NCI-H1417 treated with DMSO at 0.1 percent for 48 hours (cell line): ENCODE measurements around the gene PRR5L.

ENCODE experiments used
- DNase-seq: peaks from one replicate; lab custom pipeline; 2025; lab: John Stamatoyannopoulos, UW

The PRR5L gene

GRCh38 chr11:36295926-36296325 is at the start of gene PRR5L:
Gene PRR5L (plus strand): TSS chr11:36296288. CDS start chr11:36401122, 104,834 bp downstream.
- no peak for DNase-seq

GRCh38 chr11:36247493-36247892 is 48.6 kb upstream of the PRR5L start:
- DNase-seq = no peak

- no peak for DNase-seq
Observed at GRCh38 chr11:36248436-36248835, 47.7 kb upstream of the PRR5L start.

GRCh38 chr11:36249246-36249645 is 46.8 kb upstream of the PRR5L start:
- DNase-seq = no peak

GRCh38 chr11:36251823-36252222 is 44.3 kb upstream of the PRR5L start:
- no peak for DNase-seq

DNA sequence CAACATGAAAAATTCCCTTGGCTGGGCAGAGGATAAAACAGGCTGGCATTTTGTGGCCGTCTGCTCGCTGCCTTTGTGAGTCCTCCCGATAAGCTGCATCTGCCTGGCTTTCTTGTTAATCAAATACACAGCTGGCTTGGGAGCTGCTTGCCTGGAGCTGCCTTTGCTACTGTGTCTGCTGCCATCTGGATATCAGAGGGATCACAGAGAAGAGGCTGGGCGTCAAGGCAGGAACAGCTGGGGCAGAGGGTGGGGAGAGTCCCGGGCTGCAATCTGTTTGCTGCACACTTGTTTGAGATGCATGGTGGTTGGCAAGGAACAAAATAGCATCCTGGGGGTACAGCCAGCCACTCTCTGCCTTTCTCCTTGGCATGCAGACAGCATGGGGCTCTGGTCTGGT is 42.9 kb upstream of the PRR5L start:
- no peak for DNase-seq

DNA sequence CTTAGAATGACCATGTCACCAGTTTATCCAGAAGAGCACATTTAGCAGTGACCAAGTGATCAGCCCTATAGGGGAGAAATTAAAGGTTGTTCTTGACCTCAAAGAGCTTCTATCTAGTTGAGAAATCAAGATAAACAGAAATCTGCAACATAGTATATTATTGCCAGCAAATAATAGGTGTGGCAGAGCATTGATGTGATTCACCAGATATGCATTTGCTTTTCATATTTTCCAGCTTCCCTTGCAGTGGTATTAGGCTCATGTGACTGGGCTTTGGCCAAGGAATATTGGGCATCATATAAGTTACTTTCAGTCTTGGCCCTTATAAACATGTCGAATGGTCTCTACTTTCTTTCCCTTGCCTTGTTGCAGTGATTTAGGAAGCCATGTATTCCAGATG is 41.4 kb upstream of the PRR5L start:
- no peak for DNase-seq

DNA sequence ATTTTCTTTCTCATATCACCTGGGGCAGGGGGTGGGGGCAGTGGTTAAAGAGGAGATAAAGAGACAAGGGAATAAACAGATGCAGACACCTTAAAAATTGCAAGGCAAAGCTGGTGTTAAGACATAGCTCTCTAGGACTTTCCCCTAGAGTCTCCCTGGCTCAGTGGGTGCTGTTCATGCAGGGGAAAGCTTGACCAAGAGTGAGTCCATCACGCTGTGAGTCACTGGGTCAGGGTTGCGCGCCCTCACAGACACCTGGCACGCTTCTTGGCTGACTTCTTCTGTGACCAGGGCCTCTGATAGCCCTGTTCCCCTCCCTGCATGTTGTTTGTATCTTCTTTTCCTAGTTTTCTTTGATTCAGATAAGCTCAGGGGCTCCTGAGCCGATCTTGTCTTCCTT is 38.7 kb upstream of the PRR5L start:
- DNase-seq = no peak

DNA sequence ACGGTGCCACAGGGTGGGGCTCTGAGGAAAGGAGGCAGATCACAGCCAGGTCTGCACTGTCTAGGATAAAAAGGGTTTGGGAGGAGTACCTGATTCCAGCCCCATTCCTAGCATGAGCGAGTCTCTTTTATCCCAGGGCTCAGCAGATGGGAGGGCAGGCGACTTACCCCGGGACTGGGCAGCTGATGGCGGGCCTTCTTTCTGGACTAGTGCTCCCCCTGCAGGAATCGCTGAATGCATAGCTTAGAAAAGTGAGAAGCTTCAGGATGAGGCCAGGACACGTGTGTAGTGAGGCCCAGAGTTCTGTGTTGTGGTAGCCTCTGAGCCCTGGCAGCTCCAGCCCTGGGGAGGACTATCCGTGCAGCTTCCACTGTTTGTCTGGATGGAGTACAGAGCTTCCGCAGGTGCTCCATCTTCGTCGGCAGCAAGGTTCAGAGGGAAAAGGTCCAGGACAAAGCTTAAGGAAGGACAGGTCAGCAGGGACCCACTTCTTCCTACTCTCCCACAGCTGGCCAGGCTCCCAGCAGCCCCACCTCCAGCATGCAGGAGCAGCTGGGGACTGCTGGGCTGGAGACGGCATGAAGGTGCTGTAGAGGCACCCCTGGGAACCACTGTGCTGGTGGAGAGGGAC is 37.2 kb upstream of the PRR5L start:
- DNase-seq = no peak

GRCh38 chr11:36261094-36261493 is 35.0 kb upstream of the PRR5L start:
- no peak for DNase-seq

- no peak for DNase-seq
Observed at GRCh38 chr11:36264011-36264972, 31.8 kb upstream of the PRR5L start.

- DNase-seq = no peak
Observed at GRCh38 chr11:36264973-36265344, 31.1 kb upstream of the PRR5L start.

DNA sequence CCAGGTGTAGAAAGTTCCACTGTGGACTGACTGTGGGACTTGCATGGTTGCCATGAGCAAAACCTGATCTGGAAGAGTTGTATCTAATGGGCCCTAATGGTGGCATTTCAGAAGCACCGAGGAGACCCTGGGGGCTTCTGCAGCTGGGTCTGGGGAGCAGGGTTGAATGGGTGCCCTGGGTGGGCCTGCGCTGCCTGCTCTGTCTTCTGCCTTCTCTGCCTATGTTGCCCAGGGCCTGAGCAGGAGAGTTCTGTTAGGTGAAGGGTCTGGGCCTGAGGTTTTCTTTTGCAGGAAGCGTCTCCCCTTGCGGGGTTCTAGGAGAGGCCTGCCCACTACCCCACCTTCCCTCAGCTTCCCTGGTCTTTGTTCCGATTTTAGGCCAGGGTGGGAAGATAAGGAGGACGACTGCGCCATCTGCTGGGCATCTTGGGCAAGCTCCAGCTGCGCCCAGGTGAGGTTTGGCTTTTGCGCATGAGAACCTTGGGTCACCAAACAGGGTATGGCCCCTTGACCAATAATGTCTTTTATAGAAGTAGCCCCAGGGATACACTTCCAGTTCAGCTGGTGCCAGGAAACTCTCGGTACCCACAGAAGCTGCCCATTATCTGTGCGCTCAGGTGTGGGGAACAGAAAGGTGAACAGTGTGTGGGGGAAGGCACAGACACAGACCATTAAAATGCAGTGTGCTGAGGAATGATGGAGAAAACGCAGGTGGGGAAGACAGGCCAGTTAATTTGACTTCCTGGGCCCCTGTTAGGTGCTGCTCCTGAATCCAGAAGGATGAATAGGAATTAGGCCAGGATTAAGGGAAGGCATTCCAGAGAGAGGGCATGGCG is 30.1 kb upstream of the PRR5L start:
- DNase-seq = peak; percentile 13

GRCh38 chr11:36266767-36267166 is 29.3 kb upstream of the PRR5L start:
- DNase-seq = no peak

- DNase-seq = no peak
Observed at GRCh38 chr11:36268337-36268985, 27.6 kb upstream of the PRR5L start.

GRCh38 chr11:36270701-36271100 is 25.4 kb upstream of the PRR5L start:
- no peak for DNase-seq

DNA sequence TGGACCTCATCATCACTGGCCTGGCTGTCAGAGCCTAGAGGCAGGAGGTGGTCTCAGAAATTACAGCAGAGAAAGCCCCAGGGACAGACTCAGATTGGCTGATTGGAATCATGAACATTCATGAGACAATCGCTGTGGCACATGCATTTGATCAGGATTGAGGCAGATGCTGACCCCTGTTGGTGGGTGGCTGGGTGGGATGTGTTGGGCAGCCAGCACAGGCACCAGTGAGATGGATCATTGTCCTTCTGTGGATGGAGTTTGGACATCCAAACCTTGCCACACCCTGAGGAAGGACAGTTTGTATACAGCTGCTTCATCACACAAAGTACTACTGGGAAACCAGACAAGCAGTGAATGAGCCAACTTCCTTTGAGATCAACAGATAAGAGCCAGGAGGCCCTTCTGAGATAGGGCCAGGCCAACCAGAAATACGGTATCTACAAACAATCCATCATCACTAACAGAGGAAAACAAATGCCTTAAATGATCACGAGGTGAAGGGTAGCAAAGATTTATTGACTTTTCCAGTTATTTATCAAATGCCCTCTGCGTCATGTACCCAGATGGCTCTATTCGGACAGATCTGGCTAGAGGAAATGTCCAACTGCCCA is 24.2 kb upstream of the PRR5L start:
- DNase-seq = no peak

DNA sequence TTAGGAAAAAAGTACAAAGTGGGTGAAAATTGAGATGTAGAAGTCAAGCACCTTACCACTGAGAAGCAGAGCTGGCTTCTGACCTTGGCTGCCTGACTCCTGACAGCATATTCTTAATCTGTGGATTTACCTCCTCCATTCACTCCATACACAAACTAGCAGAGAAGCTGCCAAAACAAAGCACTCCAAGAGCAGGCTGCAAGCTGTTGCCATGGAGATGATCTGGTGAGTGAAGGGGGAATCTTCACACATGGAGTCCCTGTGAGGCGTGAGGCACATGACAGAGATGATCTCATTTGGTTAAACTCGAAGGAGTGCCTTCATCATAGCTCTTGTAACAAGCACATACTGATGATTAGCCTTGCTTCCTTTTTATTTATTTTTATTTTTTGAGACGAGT is 23.0 kb upstream of the PRR5L start:
- peak; percentile 32 for DNase-seq

DNA sequence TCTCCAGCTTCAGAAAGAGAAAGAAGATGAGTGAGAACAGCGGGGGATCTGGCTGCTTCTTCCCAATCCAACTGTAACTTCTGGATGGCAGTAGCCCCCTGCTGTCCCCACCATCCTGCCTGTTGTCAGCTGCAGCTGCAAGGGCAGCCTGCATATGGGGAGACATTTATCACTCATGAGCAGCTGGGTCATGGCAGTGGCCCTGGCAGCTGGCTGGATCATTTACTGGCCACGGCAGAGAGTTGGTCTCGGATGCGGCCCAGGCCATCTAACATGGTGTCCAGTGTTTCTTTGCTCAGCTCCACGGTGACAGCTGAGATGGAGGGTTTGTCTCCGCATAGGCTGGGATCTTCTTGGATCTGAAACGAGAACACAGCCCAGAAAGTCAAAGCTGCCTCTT is 21.7 kb upstream of the PRR5L start:
- DNase-seq = no peak

DNA sequence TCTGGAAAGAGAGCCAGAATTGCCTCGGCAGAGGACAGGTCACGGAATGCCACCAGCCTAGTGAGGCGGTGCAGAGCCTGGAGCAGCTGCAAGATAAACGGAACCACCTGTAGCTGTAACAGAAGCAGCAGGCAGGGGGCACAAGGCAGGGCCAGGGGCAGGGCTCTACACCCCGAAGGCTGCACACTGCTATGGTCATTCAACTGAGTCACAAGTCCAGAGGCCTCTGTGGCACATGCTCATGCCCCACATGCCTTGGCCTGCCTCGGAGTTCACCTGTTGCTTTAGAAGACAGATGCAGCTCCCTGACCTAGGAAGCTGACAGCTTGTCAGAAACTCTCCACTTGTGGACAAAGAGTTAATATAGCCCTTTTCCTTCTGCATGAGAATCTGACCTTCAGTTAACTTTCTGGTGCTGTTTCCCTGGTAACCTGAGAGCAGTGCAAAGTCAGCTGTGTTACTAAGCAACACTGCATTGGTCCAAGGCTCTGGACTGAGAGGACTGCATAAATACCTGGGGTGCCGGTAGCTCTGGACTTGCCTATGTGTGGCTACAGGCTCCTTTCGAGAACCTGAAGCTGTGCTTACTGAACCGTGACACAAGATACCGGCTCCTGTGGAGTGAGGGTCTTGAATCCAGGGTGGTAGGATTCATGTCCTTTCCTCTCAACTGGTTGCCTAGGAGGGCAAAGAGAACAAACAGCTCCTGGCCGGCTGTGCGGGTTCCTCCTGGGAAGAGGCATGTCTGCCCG is 17.4 kb upstream of the PRR5L start:
- DNase-seq = no peak

- DNase-seq = no peak
Observed at GRCh38 chr11:36280531-36280930, 15.6 kb upstream of the PRR5L start.
